GM08714 (cell line): ENCODE results near the gene GALNT9.

Experiments used
- H3K4me3 ChIP-seq: fragments of 200-500 bp; sonication (Bioruptor generic); 2 replicates; pipeline ENCODE4 v1.5.1; 2014; ENCODE audit warnings: mild to moderate bottlenecking, low read length, inconsistent platforms
- ZNF274 ChIP-seq: IDR thresholded peaks from 2 replicates; pipeline ENCODE4 v1.6.1; 2012; ENCODE audit warnings: mild to moderate bottlenecking, low read depth, low read length

GALNT9 gene

GRCh38 chr12:132353811-132354210 lies 24.4 kb upstream of the GALNT9 start:
- no peak for TF ChIP-seq ZNF274
- no peak overlapping the region for H3K4me3 ChIP-seq

GRCh38 chr12:132352896-132353800 lies 23.8 kb upstream of the GALNT9 start:
- no peak for TF ChIP-seq ZNF274
- H3K4me3 ChIP-seq = no peak overlapping the region

GRCh38 chr12:132351751-132352495 lies 22.5 kb upstream of the GALNT9 start:
- TF ChIP-seq ZNF274 = no peak

GRCh38 chr12:132349501-132350131 lies 20.2 kb upstream of the GALNT9 start:
- TF ChIP-seq ZNF274 = no peak
- H3K4me3 ChIP-seq = no peak overlapping the region

More at GRCh38 chr12:132351751-132352495, 22.5 kb upstream of the GALNT9 start:
- H3K4me3 ChIP-seq = no peak overlapping the region

- no peak overlapping the region for H3K4me3 ChIP-seq
- no peak for TF ChIP-seq ZNF274
Measured at GRCh38 chr12:132348176-132348575, 18.8 kb upstream of the GALNT9 start.

- TF ChIP-seq ZNF274 = no peak
- H3K4me3 ChIP-seq = no peak overlapping the region
Measured at GRCh38 chr12:132347176-132347855, 17.9 kb upstream of the GALNT9 start.

GRCh38 chr12:132346471-132347175 lies 17.2 kb upstream of the GALNT9 start:
- TF ChIP-seq ZNF274 = no peak
- H3K4me3 ChIP-seq = no peak overlapping the region

- no peak for TF ChIP-seq ZNF274
- no peak overlapping the region for H3K4me3 ChIP-seq
Measured at GRCh38 chr12:132345561-132346200, 16.3 kb upstream of the GALNT9 start.

GRCh38 chr12:132345126-132345525 lies 15.7 kb upstream of the GALNT9 start:
- no peak for TF ChIP-seq ZNF274
- H3K4me3 ChIP-seq = no peak overlapping the region

- H3K4me3 ChIP-seq = no peak overlapping the region
- TF ChIP-seq ZNF274 = no peak
Measured at GRCh38 chr12:132344601-132345000, 15.2 kb upstream of the GALNT9 start.

- no peak for TF ChIP-seq ZNF274
- H3K4me3 ChIP-seq = no peak overlapping the region
Measured at GRCh38 chr12:132344181-132344580, 14.8 kb upstream of the GALNT9 start.

- no peak overlapping the region for H3K4me3 ChIP-seq
- TF ChIP-seq ZNF274 = no peak
Measured at GRCh38 chr12:132343294-132344004, 14.1 kb upstream of the GALNT9 start.
